Esophagus squamous epithelium (tissue), 4 donors: ENCODE results near the gene PLD4.
"Not testable (repeated sequence)": the region's sequence is repeated elsewhere in the genome, so short reads cannot be mapped to it uniquely, and the experiment has no call there.

Experiments
- CTCF ChIP-seq, 6 experiments: fragments of 450-650 bp in 4 of 6; fragments of 200-600 bp in 2 of 6; sonication (generic) in 2 of 6; IDR thresholded peaks; one replicate each; pipeline ENCODE4 v1.5.1; 2016 to 2019; ENCODE audit warnings: antibody characterized with exemption in 6 of 6, mild to moderate bottlenecking in 4 of 6, moderate library complexity in 4 of 6
- POLR2A ChIP-seq, 4 donors: fragments of 450-650 bp; IDR thresholded peaks; one replicate each; pipeline ENCODE4 v1.6.1; 2017; ENCODE audit warnings: antibody characterized with exemption in 4 of 4, mild to moderate bottlenecking in 4 of 4, moderate library complexity in 3 of 4

- TF ChIP-seq CTCF, POLR2A (IDR thresholded peaks at IDR 0.05): not testable (repeated sequence)
Measured at GRCh38 chr14:104947201-104947600, 22.5 kb downstream of the PLD4 start.
